CD14-positive monocyte (primary cell): Measurements from ENCODE around the gene CHD2. TPM values are rescaled to one million over a fixed set of nuclear protein-coding genes. Genes with fewer than 3 reads are reported as not detected.
"Not testable (repeated sequence)": the region's sequence is repeated elsewhere in the genome, so short reads cannot be mapped to it uniquely, and the experiment has no call there.

ENCODE experiments used
- DNase-seq, 3 donors: peaks; one replicate each; pipeline ENCODE4 v3.0.0-alpha.2; 2011 to 2022
- H2AFZ ChIP-seq: 2 replicates; pipeline ENCODE4 v1.6.0; 2012; ENCODE audit warnings: mild to moderate bottlenecking, low read depth, low read length, inconsistent platforms; ENCODE audit not compliant: insufficient read depth, poor library complexity, severe bottlenecking
- H3K27ac ChIP-seq, 2 donors: 1 replicate in 1 of 2; 2 replicates in 1 of 2; pipeline ENCODE4 v1.5.1; 2012 to 2013; ENCODE audit warnings: low read length in 2 of 2, control low read depth in 1 of 2, inconsistent platforms in 1 of 2, low read depth in 1 of 2, mild to moderate bottlenecking in 1 of 2
- H3K27me3 ChIP-seq, 2 donors: one replicate each; pipeline versions ENCODE4 v1.6.0 to v1.6.1; 2011 to 2013; ENCODE audit warnings: low read length in 2 of 2; ENCODE audit not compliant: control insufficient read depth in 2 of 2, insufficient read depth in 2 of 2
- H3K36me3 ChIP-seq, 2 donors: replicated peaks in 1 of 2; 1 replicate in 1 of 2; 2 replicates in 1 of 2; pipeline versions ENCODE4 v1.5.1 to v1.6.1; 2012 to 2013; ENCODE audit warnings: low read length in 2 of 2, control low read depth in 1 of 2, inconsistent platforms in 1 of 2, mild to moderate bottlenecking in 1 of 2; ENCODE audit not compliant: insufficient read depth in 2 of 2, control insufficient read depth in 1 of 2
- H3K4me1 ChIP-seq, 2 donors: 1 replicate in 1 of 2; 2 replicates in 1 of 2; pipeline versions ENCODE4 v1.5.1 to v1.6.1; 2012 to 2013; ENCODE audit warnings: low read length in 2 of 2, control low read depth in 1 of 2, inconsistent platforms in 1 of 2, mild to moderate bottlenecking in 1 of 2, moderate library complexity in 1 of 2; ENCODE audit not compliant: insufficient read depth in 2 of 2, control insufficient read depth in 1 of 2
- H3K4me2 ChIP-seq: replicated peaks from 2 replicates; pipeline ENCODE3; 2012; ENCODE audit warnings: low read length, moderate library complexity, mild to moderate bottlenecking; ENCODE audit not compliant: poor library complexity, severe bottlenecking; ENCODE audit errors: extremely low read depth
- H3K4me3 ChIP-seq, 3 experiments: fragments of 200-600 bp in 1 of 3; sonication (generic) in 1 of 3; replicated peaks in 1 of 3; 1 replicate in 2 of 3; 2 replicates in 1 of 3; pipeline ENCODE4 v1.5.1; 2011 to 2013; ENCODE audit warnings: low read length in 3 of 3, mild to moderate bottlenecking in 3 of 3, control low read depth in 2 of 3, low read depth in 2 of 3, inconsistent platforms in 1 of 3, moderate library complexity in 1 of 3
- H3K79me2 ChIP-seq: 2 replicates; pipeline ENCODE4 v1.6.0; 2012; ENCODE audit warnings: mild to moderate bottlenecking, control low read depth, inconsistent platforms, low read length, moderate library complexity; ENCODE audit not compliant: insufficient read depth
- H3K9ac ChIP-seq: 2 replicates; pipeline ENCODE4 v1.6.0; 2017; ENCODE audit warnings: low read length, mild to moderate bottlenecking; ENCODE audit not compliant: insufficient read depth, poor library complexity, severe bottlenecking
- H3K9me3 ChIP-seq, 2 donors: replicated peaks in 1 of 2; 1 replicate in 1 of 2; 2 replicates in 1 of 2; pipeline versions ENCODE4 v1.5.1 to v1.6.1; 2012 to 2013; ENCODE audit warnings: low read length in 2 of 2, control low read depth in 1 of 2; ENCODE audit not compliant: control insufficient read depth in 1 of 2, insufficient read depth in 1 of 2
- H4K20me1 ChIP-seq: 2 replicates; pipeline ENCODE4 v1.6.0; 2012; ENCODE audit warnings: mild to moderate bottlenecking, low read length, control low read depth, moderate library complexity; ENCODE audit not compliant: insufficient read depth
- H3K27ac Mint-ChIP-seq, 7 donors: one replicate each; pipeline ENCODE4 v1.8.0; 2020; ENCODE audit warnings: mild to moderate bottlenecking in 7 of 7, mixed read lengths in 7 of 7, moderate library complexity in 6 of 7, inconsistent platforms in 2 of 7
- H3K27me3 Mint-ChIP-seq, 3 donors: one replicate each; pipeline ENCODE4 v1.8.0; 2021 to 2022; ENCODE audit warnings: low read depth in 3 of 3, mild to moderate bottlenecking in 3 of 3, mixed read lengths in 3 of 3, moderate library complexity in 3 of 3, inconsistent platforms in 1 of 3
- H3K36me3 Mint-ChIP-seq, 2 donors: one replicate each; pipeline ENCODE4 v1.8.0; 2020; ENCODE audit warnings: mixed read lengths in 2 of 2, inconsistent platforms in 1 of 2, mild to moderate bottlenecking in 1 of 2
- H3K4me1 Mint-ChIP-seq: one replicate; pipeline ENCODE4 v1.8.0; 2020; ENCODE audit warnings: mild to moderate bottlenecking, mixed read lengths
- H3K4me3 Mint-ChIP-seq, 2 donors: one replicate each; pipeline ENCODE4 v1.8.0; 2020; ENCODE audit warnings: mild to moderate bottlenecking in 2 of 2, mixed read lengths in 2 of 2, moderate library complexity in 1 of 2
- H3K9me3 Mint-ChIP-seq, 7 donors: one replicate each; pipeline ENCODE4 v1.8.0; 2020 to 2022; ENCODE audit warnings: mixed read lengths in 7 of 7, mild to moderate bottlenecking in 6 of 7, moderate library complexity in 6 of 7, inconsistent platforms in 2 of 7
- CTCF ChIP-seq: fragments of 200-600 bp; IDR thresholded peaks from one replicate; pipeline ENCODE4 v1.8.0; 2022; ENCODE audit warnings: antibody characterized with exemption, mild to moderate bottlenecking
- WGBS: methylation state at CpG from one replicate; pipeline ENCODE4 v1.1.5; 2013; ENCODE audit warnings: missing lambda C conversion rate; ENCODE audit not compliant: insufficient coverage; 5-methylcytosine and 5-hydroxymethylcytosine counted together
- intact Hi-C, 2 donors: fragments of 100-400 bp; cut with micrococcal nuclease; formaldehyde crosslinking; loops; one replicate each; pipeline versions ENCODE4 v1.15.0 to v1.15.1; 2023
- polyA plus RNA-seq, 3 donors: library from polyadenylated mRNA; depleted of rRNA in 1 of 3; unstranded in 2 of 3; stranded (reverse) in 1 of 3; fragments of 300-500 nt in 2 of 3; fragments of >200 nt in 1 of 3; fragmentation: Illumina TruSeq in 2 of 3; gene quantifications; 1 replicate in 2 of 3; 2 replicates in 1 of 3; pipeline ENCODE4 v1.2.3, GENCODE V29; 2012 to 2021

Gene CHD2
- polyA plus RNA-seq, 3 donors: 9.6 to 61.2 (median 11.4) TPM

DNA sequence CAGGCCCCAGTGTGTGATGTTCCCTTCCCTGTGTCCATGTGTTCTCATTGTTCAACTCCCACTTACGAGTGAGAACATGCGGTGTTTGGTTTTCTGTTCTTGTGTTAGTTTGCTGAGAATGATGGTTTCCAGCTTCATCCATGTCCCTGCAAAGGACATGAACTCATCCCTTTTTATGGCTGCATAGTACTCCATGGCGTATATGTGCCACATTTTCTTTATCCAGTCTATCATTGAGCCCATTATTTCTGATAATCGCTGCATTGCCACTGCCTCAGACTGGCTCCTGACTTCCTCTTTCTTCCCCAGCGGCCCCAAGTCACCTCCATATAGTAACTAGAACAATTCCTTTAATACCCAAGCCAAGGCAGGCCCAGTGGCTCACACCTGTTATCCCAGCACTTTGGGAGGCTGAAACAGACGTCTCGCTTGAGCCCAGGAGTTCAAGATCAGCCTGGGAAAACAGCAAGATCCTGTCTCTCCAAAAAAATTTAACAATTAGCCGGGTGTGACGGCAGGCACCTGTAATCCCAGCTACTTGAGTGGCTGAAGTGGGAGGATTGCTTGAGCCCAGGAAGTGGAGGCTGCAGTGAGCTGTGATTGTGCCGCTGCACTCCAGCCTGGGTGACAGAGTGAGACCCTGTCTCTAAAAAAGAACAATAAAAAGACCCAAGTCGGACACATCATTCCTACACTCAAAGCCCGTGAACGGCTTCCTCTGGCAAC lies 139.6 kb downstream of the CHD2 start:
- intact Hi-C loops: loop anchor here in 1 of 2 donors (10.0 kb wide), 1 partner anchor 195 kb away; no protein-coding TSS in a partner anchor
- not testable (repeated sequence) for H3K79me2 ChIP-seq, H3K9ac ChIP-seq

DNA sequence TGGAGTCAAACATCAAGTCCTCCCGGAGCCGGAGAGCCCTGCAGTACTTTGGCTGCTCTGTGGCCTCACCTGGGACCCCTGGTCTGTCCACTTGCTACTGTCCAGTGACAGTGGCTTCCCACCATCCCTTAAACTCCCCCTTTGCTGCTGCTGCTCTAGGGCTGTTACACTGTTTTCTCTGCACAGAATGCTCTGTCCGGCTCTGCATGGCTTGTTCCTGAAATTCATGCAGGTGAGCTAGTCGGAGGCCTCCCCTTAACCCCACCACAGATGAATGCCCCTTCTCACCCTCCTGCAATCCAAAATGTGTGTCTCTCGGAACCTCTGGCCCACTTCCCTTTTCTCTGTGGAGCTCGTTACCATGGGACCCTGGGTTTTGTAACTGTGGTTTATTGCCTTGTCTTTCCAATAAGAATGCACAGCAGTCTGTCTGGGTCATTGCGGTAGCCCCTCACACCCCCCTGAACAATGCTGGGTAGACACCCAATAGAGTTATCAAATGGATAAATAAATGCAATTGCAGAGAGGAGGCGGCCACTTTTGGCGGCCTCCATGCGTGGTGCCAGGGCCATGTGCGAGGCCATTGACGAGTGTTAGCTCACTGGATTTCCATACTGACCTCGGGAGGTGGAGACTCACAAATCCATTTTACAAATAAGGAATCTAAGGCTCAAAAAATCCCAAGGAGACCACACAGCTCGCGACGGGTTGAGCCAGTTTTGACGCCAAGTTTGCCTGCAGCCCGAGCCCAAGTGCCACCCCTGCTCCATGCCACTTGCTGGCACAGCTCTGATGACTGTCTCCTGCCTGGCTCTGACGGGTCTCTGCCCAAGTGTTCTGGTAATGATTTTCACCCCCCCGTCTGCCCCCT lies 140.4 kb downstream of the CHD2 start:
- Mint-ChIP-seq H3K4me1 (peaks cover 77% of the 10 kb centered on the region), H3K4me3 (peak overlapping the region in 1 of 2 donors; percentile 79), H3K27ac (peak overlapping the region in 4 of 7 donors; percentile 40 to 96 (median 68)), H3K9me3 (peaks cover 0 to 8% (median 0%) of the 10 kb centered on the region in 7 donors), H3K36me3 (peaks cover 2 to 3% of the 10 kb centered on the region in 2 donors), H3K27me3 (peaks cover 0 to 4% (median 0%) of the 10 kb centered on the region in 3 donors)
- peak overlapping the region; percentile 40 for H3K4me2 ChIP-seq
- H3K36me3 ChIP-seq: no peaks in the 10 kb centered on the region
- H3K4me1 ChIP-seq: peaks cover 66 to 74% of the 10 kb centered on the region in 2 donors
- H3K9ac ChIP-seq: no peak overlapping the region
- 54% methylated on average over 18 of the region's 20 CpGs for WGBS
- H2AFZ ChIP-seq: no peak overlapping the region
- H3K27me3 ChIP-seq: no peaks in the 10 kb centered on the region
- peak; percentile 36 to 55 (median 43) for DNase-seq
- no peaks in the 10 kb centered on the region for H3K79me2 ChIP-seq
- peak overlapping the region in 1 of 3 experiments; percentile 30 for H3K4me3 ChIP-seq
- intact Hi-C loops: no loop called here
- H4K20me1 ChIP-seq: no peaks in the 10 kb centered on the region
- no peak for TF ChIP-seq CTCF
- no peaks in the 10 kb centered on the region for H3K9me3 ChIP-seq
- no peak overlapping the region for H3K27ac ChIP-seq

More for the DNA sequence above, 139.6 kb downstream of the CHD2 start:
- not testable (repeated sequence) for H3K27ac ChIP-seq, H3K27me3 Mint-ChIP-seq, H3K9me3 ChIP-seq, H3K36me3 Mint-ChIP-seq, H3K27me3 ChIP-seq, H3K9me3 Mint-ChIP-seq, H2AFZ ChIP-seq, H3K4me3 Mint-ChIP-seq, H3K36me3 ChIP-seq, H4K20me1 ChIP-seq
- WGBS: 66% methylated on average over 8 of the region's 13 CpGs
- peak in 1 of 3 donors; percentile 25 for DNase-seq
- Histone ChIP-seq H3K4me3 (peak overlapping the region in 1 of 3 experiments; percentile 30), H3K4me2 (peak overlapping the region; percentile 40), H3K4me1 (peaks cover 67 to 76% of the 10 kb centered on the region in 2 donors)
- Mint-ChIP-seq H3K4me1 (peaks cover 82% of the 10 kb centered on the region), H3K27ac (peak overlapping the region in 5 of 7 donors; percentile 40 to 96 (median 50))
